GM10266 (cell line): ENCODE data around the gene GALNT7.

ENCODE experiments used
- DNase-seq: peaks from one replicate; pipeline ENCODE4 v3.0.0; 2012; ENCODE audit errors: extremely low spot score
- CTCF ChIP-seq: IDR thresholded peaks from 2 replicates; pipeline ENCODE4 v1.5.1; 2012; ENCODE audit warnings: mild to moderate bottlenecking, low read depth; ENCODE audit not compliant: control insufficient read depth, insufficient read depth; ENCODE audit errors: missing control alignments

Gene GALNT7

GRCh38 chr4:173208420-173208819, 39.8 kb downstream of the GALNT7 start:
- no peak for DNase-seq

GRCh38 chr4:173211222-173211621, 42.6 kb downstream of the GALNT7 start:
- no peak for TF ChIP-seq CTCF
- DNase-seq: no peak

More at GRCh38 chr4:173208420-173208819, 39.8 kb downstream of the GALNT7 start:
- TF ChIP-seq CTCF: no peak

GRCh38 chr4:173211838-173212237, 43.2 kb downstream of the GALNT7 start:
- TF ChIP-seq CTCF: no peak
- no peak for DNase-seq

- no peak for TF ChIP-seq CTCF
- no peak for DNase-seq
Measured at GRCh38 chr4:173212379-173212778, 43.8 kb downstream of the GALNT7 start.

- no peak for DNase-seq
- TF ChIP-seq CTCF: no peak
Measured at GRCh38 chr4:173213296-173213695, 44.7 kb downstream of the GALNT7 start.

- no peak for DNase-seq
- no peak for TF ChIP-seq CTCF
Measured at GRCh38 chr4:173214231-173214630, 45.6 kb downstream of the GALNT7 start.

GRCh38 chr4:173214661-173215060, 46.0 kb downstream of the GALNT7 start:
- TF ChIP-seq CTCF: no peak
- DNase-seq: no peak
